Right hindlimb (tissue), 1 donor: ENCODE results near the gene PSMA8.
"Not testable (repeated sequence)": the region's sequence is repeated elsewhere in the genome, so short reads cannot be mapped to it uniquely, and the experiment has no call there.

Source experiments
- DNase-seq: peaks from one replicate; pipeline ENCODE4 v3.0.0-alpha.2; 2018

PSMA8 gene

GRCh38 chr18:26133652-26134051, at the start of gene PSMA8:
Gene PSMA8, plus strand, starts transcription at chr18:26133869. Its CDS starts 97 bp downstream, at chr18:26133966.
- DNase-seq: no peak

GRCh38 chr18:26085056-26085455, 48.6 kb upstream of the PSMA8 start:
- DNase-seq: no peak

DNA sequence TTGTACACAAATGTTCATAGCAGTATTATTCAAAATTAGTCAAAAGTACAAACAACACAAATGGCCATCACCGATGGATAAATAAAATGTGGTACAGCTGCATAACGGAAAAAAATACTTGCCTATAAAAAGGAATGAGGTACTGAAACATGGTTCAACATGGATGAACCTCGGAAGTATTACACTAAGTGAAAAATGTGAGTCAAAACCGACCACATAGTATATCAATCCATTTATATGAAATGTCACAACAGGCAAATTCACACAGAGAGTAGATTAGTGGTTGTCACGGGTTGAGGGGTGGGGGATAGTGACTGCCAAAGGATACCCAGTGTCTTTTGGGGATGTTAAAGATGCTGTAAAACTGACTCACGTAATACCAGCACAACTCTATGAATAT, 46.7 kb upstream of the PSMA8 start:
- no peak for DNase-seq

DNA sequence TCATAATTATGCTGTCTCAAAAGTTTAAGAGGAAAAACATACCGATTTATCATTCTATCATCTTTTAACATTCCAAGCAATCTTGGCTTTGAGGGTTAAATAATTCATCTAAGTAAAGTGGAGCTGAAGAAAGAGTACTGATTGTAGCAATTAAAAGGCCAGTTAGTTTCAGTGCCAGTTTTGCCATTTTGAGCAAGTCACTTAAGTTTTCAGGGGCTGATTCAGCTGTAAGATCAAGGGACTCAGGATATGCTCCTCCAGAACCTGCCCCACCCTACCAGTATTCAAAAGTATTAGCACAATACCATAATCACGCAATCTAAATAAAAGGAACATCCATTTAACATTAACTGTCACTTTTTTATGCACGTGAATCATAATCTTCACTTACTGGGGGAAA, 45.2 kb upstream of the PSMA8 start:
- no peak for DNase-seq

DNA sequence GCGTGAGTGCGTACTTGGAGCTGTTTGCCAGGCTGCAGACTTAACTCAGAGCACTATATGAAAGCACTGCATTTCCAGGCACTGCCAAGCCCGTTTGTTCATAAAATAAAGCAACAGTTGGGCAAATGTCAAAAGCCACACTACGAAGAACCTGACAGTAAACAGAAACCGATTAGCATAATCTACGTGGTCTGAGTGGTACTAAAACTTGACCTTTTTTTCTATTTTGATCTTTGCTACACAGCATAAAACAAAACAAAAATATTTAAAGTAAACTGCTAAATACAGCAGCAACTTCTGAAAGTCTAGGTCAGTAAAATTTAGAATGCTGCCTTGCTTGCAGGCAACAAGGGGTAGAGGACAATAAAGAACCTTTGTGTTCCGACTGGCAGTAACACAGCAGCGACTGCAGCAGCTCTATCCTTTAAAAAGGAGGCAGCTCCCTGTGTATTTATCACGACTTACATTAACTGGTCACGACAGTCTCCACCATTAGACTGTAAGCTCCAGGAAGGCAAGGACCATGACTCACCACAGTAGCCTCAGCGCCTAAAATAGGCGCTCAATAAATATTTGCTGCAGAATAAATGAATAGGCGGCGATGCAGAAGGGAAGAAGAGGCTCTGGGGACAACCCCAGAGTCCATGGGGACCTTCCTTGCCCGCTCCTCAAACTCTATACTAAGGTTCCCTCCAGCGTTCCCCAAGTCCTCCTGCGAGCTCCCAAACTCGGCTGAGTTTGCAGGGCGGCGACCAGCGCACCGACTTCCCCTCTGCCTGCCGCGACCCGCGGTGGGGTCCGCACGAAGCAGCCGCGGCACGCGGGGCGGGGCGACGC, 44.2 kb upstream of the PSMA8 start:
- peak; percentile 22 for DNase-seq

- DNase-seq: peak; percentile 96
Observed at GRCh38 chr18:26090130-26091046, 43.3 kb upstream of the PSMA8 start, which contains the start of gene SS18. Gene SS18, minus strand, starts transcription at chr18:26090613. Its CDS starts 44 bp downstream, at chr18:26090569.

DNA sequence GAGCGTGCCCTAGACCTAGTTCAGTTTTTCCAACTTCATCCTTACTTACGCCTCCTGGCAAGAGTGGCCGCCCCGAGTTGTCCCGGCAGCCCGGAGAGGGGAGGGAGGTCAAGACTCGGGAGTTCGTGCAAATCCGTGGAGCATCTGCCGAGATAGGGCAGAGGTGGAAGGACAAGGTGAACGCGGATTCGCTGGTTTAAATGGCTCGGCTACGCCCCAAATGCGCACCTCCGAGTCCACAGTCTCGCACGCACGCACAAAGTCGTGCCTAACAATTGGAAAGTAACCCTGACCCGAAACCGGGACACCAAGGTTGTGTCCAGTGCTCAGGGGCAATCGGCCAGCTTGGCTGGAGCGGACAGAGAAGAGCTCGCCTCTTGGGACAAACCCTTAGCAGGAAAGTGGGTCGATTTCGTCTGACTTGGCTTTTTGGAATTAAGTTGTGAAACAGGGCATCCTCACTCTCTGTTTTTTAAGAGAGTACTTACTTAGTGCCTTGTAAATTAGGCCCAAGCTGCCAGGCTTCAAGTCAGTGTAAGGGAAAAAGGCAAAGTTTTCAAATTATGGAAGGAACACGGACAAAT, 42.5 kb upstream of the PSMA8 start:
- no peak for DNase-seq

GRCh38 chr18:26096852-26097251, 36.8 kb upstream of the PSMA8 start:
- DNase-seq: no peak

GRCh38 chr18:26097563-26097962, 36.1 kb upstream of the PSMA8 start:
- DNase-seq: no peak

DNA sequence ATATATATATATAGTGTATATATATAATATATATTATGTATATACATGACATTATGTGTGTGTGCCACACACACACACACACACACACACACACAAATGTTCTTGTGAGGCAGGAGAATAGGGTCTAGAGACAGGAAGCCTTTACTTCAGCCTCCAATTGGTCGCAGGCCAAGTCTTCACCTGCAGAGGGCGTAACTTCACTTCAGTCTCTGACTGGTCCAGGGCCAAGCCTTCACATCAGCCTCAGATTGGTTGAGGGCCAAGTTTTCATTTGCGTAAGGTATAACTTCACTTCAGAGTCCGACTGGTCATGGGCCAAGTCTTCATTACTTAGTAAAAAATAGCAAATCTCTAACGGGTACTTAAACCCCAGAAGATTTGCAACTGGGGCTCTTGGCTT, 30.1 kb upstream of the PSMA8 start:
- no peak for DNase-seq

DNA sequence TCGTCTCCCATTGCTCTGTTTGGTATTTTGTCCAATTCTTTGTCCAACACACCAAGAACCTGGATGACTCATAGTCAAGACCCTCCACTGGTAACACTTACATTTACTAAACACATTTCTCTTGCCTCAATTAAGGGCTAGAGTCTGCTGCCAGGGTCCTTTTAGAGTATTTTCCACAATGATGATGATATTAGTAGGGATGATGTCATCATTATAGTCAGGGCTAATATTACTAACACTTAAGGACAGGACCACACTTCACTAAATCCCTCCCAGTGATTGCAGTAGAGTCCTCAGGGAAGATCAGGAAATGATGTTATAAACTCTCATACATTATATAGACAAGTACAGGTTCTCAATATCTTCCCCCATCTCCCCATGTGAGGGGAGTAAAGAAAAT, 29.6 kb upstream of the PSMA8 start:
- no peak for DNase-seq

DNA sequence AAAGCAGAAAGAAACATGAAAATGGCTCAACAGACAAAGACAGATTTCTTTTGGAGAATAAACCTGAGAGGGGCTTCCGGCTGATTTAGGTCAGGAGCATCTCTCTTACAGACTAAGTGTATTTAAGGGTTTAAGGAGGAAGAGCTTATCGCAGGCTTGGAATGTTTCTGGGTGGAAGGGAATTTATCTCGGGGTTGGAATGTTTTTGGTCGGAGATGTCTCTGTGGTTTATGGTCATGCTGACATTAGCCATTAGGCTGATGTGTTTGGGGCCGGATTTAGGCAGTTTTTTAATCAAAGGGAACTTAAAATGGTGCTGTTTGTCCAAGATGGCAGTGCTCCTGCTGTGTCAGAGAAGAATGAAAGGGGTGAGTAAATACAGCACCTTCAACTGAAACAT, 14.4 kb upstream of the PSMA8 start:
- no peak for DNase-seq

- no peak for DNase-seq
Observed at GRCh38 chr18:26121476-26121875, 12.2 kb upstream of the PSMA8 start.

GRCh38 chr18:26121994-26122393, 11.7 kb upstream of the PSMA8 start:
- DNase-seq: not testable (repeated sequence)

- no peak for DNase-seq
Observed at GRCh38 chr18:26127786-26128185, 5.9 kb upstream of the PSMA8 start.

GRCh38 chr18:26128192-26128591, 5.5 kb upstream of the PSMA8 start:
- DNase-seq: not testable (repeated sequence)

GRCh38 chr18:26134107-26134506, 438 bp downstream of the PSMA8 start:
- DNase-seq: no peak

DNA sequence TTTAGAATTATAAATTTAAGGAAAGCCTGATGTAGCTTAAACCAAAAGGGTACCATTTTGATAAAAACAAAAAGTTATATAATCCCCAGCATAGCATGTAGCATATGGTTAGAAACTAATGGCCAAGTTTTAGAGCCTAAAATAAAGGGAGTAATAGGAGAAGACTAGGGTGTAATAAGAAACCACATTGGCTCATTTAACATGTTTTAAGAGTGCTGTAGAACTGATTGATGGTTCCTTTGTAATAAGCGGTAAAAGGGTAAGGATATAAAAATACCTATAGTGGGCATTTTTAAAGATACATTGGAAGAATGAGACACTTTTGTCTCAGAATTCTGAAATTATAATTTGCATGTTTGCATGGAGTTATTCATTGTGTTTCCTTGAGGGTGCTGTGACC, 1.9 kb downstream of the PSMA8 start:
- DNase-seq: no peak

DNA sequence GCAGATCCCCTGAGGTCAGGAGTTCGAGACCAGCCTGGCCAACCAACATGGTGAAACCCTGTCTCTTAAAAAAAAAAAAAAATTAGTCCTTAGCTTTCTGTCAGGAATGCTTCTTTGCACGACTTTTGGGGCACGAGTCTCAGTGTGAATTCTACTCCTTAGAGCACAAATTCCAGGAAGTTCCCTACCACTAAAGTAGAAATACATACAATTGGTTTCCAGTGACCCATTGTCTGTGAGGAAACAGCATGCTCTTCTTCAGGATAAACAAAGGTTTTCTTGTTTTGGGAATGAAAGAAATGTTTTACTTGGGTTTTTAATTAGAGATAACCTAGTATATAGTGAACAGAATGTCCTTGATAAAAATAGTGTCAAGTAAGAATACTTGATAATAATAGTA, 23.7 kb downstream of the PSMA8 start:
- no peak for DNase-seq

GRCh38 chr18:26159353-26159752, 25.7 kb downstream of the PSMA8 start:
- no peak for DNase-seq

GRCh38 chr18:26164571-26164970, 30.9 kb downstream of the PSMA8 start:
- no peak for DNase-seq

DNA sequence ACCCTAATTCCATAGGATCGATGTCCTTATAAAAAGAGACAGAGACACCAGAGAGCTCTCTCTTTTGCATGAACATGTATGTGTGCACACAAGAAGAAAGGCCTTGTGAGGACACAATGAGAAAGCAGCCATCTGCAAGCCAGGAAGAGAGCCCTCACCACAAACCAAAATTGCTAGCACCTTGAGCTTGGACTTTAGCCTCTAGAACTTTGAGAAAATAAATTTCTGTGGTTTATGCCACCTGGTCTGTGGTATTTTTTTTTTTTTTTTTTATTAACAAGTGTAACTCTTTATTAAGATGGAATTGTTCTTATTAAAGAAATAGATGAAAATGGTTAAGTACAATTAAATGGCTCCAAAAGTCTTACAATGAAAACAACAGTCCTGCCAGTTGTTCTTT, 33.9 kb downstream of the PSMA8 start:
- not testable (repeated sequence) for DNase-seq

DNA sequence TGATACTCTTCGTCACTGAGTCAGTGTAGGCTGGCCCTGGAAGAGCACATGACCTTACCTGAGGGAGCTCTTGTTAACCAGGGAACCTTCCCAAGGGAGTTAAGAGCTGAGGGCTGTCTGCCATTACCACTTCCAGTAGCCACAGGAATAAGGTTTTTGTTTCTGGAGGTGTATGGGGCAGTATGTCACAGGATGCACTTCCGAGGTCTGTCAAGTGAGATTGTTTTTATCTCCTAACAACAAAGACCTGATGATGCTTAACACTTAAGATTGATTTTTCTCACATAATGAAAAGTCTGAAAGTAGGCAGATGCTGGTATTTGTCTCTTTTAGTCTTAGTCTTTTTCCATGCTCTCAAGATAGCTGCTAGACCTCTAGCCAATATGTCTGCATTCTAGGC, 41.8 kb downstream of the PSMA8 start:
- no peak for DNase-seq
